Fibroblast of lung (primary cell): Measurements from ENCODE around the gene SMG6. TPM values are rescaled to one million over a fixed set of nuclear protein-coding genes. Genes with fewer than 3 reads are reported as not detected.

Source experiments
- DNase-seq, 2 donors: peaks; one replicate each; pipeline versions ENCODE4 v3.0.0 to v3.0.0-alpha.2; 2010; ENCODE audit warnings: low read depth in 2 of 2
- H2AFZ ChIP-seq: 2 replicates; pipeline ENCODE4 v1.5.1; 2012; ENCODE audit warnings: low read length, control low read depth, inconsistent platforms
- H3K27ac ChIP-seq: 2 replicates; pipeline ENCODE4 v1.5.1; 2011; ENCODE audit warnings: low read length, control low read depth; ENCODE audit not compliant: insufficient read depth
- H3K27me3 ChIP-seq: 2 replicates; pipeline ENCODE4 v1.5.1; 2011; ENCODE audit warnings: mild to moderate bottlenecking, low read length; ENCODE audit not compliant: control insufficient read depth, insufficient read depth
- H3K36me3 ChIP-seq: 2 replicates; pipeline ENCODE4 v1.5.1; 2011; ENCODE audit warnings: low read length; ENCODE audit not compliant: control insufficient read depth, insufficient read depth
- H3K4me1 ChIP-seq: 2 replicates; pipeline ENCODE4 v1.5.1; 2011; ENCODE audit warnings: low read length; ENCODE audit not compliant: control insufficient read depth, insufficient read depth; ENCODE audit errors: extremely low read depth
- H3K4me2 ChIP-seq: 2 replicates; pipeline ENCODE4 v1.5.1; 2011; ENCODE audit warnings: low read length, control low read depth; ENCODE audit not compliant: insufficient read depth; ENCODE audit errors: extremely low read depth
- H3K4me3 ChIP-seq, 4 experiments: fragments of 200-600 bp in 1 of 4; sonication (generic) in 1 of 4; replicated peaks in 1 of 4; 2 replicates each; pipeline ENCODE4 v1.5.1; 2011 to 2016; ENCODE audit warnings: low read length in 4 of 4, low read depth in 3 of 4, mild to moderate bottlenecking in 3 of 4, control low read depth in 2 of 4, inconsistent platforms in 1 of 4, mixed read lengths in 1 of 4; ENCODE audit not compliant: insufficient read depth in 1 of 4; ENCODE audit errors: control extremely low read depth in 1 of 4
- H3K79me2 ChIP-seq: 2 replicates; pipeline ENCODE4 v1.5.1; 2012; ENCODE audit warnings: mild to moderate bottlenecking, low read length, inconsistent platforms; ENCODE audit not compliant: control insufficient read depth, insufficient read depth
- H3K9ac ChIP-seq: 2 replicates; pipeline ENCODE4 v1.5.1; 2011; ENCODE audit warnings: mild to moderate bottlenecking, low read length, control low read depth; ENCODE audit not compliant: insufficient read depth
- H3K9me3 ChIP-seq: 2 replicates; pipeline ENCODE4 v1.5.1; 2012; ENCODE audit warnings: low read depth, low read length; ENCODE audit not compliant: control insufficient read depth, insufficient read depth
- H4K20me1 ChIP-seq: 2 replicates; pipeline ENCODE4 v1.5.1; 2011; ENCODE audit warnings: low read length; ENCODE audit not compliant: control insufficient read depth, insufficient read depth; ENCODE audit errors: extremely low read depth
- EZH2 ChIP-seq: IDR thresholded peaks from 2 replicates; pipeline ENCODE4 v1.5.1; 2012; ENCODE audit warnings: low read length, control low read depth, mild to moderate bottlenecking; ENCODE audit errors: missing control alignments
- polyA plus RNA-seq, 2 donors: library from polyadenylated mRNA; depleted of rRNA in 1 of 2; stranded (reverse) in 1 of 2; unstranded in 1 of 2; fragments of >200 nt; gene quantifications; 2 replicates each; pipeline ENCODE4 v1.2.1, GENCODE V29; 2011 to 2012; ENCODE audit warnings: missing spikeins in 1 of 2
- total RNA-seq: library from RNA; depleted of rRNA; stranded (reverse); fragments of >200 nt; gene quantifications from 2 replicates; pipeline ENCODE4 v1.2.1, GENCODE V29; 2014
- TF ChIP-seq, protein P1 (sequence below), 2 donors: IDR thresholded peaks in 1 of 2; conservative IDR thresholded peaks in 1 of 2; 1 replicate in 1 of 2; 2 replicates in 1 of 2; pipeline ENCODE4 v1.5.1; 2011 to 2012; ENCODE audit warnings: low read length in 2 of 2, control low read depth in 1 of 2, inconsistent platforms in 1 of 2, low read depth in 1 of 2, mild to moderate bottlenecking in 1 of 2

Gene SMG6
- total and polyA plus RNA-seq, 2 donors (not counting 1 experiment from before 2014, with no cell fraction given), result 14.7 to 29.9 TPM

GRCh38 chr17:2302778-2303203 is 794 bp downstream of the SMG6 start:
- H3K9me3 ChIP-seq, result no peaks in the 10 kb centered on the region
- peak overlapping the region; percentile 83 for H3K27ac ChIP-seq
- H3K4me1 ChIP-seq, result no peaks in the 10 kb centered on the region
- peak overlapping the region; percentile 76 to 98 (median 94) for H3K4me3 ChIP-seq
- H3K36me3 ChIP-seq, result peaks cover 7% of the 10 kb centered on the region
- no peak for DNase-seq
- peak overlapping the region; percentile 76 for H2AFZ ChIP-seq
- H3K27me3 ChIP-seq, result no peaks in the 10 kb centered on the region
- peaks cover 33% of the 10 kb centered on the region for H3K79me2 ChIP-seq
- no peaks in the 10 kb centered on the region for H4K20me1 ChIP-seq
- H3K9ac ChIP-seq, result peak overlapping the region; percentile 92
- H3K4me2 ChIP-seq, result peak overlapping the region; percentile 81
- TF ChIP-seq, protein P1, sequence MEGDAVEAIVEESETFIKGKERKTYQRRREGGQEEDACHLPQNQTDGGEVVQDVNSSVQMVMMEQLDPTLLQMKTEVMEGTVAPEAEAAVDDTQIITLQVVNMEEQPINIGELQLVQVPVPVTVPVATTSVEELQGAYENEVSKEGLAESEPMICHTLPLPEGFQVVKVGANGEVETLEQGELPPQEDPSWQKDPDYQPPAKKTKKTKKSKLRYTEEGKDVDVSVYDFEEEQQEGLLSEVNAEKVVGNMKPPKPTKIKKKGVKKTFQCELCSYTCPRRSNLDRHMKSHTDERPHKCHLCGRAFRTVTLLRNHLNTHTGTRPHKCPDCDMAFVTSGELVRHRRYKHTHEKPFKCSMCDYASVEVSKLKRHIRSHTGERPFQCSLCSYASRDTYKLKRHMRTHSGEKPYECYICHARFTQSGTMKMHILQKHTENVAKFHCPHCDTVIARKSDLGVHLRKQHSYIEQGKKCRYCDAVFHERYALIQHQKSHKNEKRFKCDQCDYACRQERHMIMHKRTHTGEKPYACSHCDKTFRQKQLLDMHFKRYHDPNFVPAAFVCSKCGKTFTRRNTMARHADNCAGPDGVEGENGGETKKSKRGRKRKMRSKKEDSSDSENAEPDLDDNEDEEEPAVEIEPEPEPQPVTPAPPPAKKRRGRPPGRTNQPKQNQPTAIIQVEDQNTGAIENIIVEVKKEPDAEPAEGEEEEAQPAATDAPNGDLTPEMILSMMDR (conservative IDR thresholded peaks at IDR 0.05 in 1 of 2, IDR thresholded peaks at IDR 0.05 in 1 of 2; ENCODE audit: low read depth in 1 of 2, low read length in 2 of 2), result no peak
- no peak for TF ChIP-seq EZH2

GRCh38 chr17:2299756-2300155 is 3.8 kb downstream of the SMG6 start:
- Histone ChIP-seq H2AFZ (no peak overlapping the region), H3K79me2 (peaks cover 31% of the 10 kb centered on the region)

DNA sequence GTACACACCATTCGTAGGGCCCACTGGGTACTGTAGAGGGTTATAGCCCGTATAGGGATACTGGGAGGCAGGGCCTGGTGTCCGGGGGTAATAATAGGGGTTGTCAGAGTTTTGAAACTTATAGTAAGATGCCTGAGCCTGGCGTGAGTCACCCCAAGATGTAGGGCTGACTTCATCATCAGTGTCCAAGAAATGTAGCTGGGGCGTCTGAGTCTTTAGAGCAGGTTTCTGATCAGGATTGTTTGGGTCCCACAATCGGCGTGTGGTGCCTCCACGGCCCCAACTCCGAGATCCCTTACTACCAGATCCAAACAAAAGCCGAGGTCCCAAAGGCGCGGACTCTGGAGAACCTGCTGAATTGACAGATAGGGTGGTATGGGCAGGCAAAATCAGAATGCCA is 4.4 kb downstream of the SMG6 start:
- no peaks in the 10 kb centered on the region for H3K4me1 ChIP-seq
- no peaks in the 10 kb centered on the region for H3K9me3 ChIP-seq
- H3K9ac ChIP-seq, result no peak overlapping the region
- H3K27me3 ChIP-seq, result no peaks in the 10 kb centered on the region
- H2AFZ ChIP-seq, result no peak overlapping the region
- peaks cover 31% of the 10 kb centered on the region for H3K79me2 ChIP-seq
- H3K36me3 ChIP-seq, result peaks cover 5% of the 10 kb centered on the region
- no peak overlapping the region for H3K4me2 ChIP-seq
- DNase-seq, result no peak
- no peaks in the 10 kb centered on the region for H4K20me1 ChIP-seq
- H3K4me3 ChIP-seq, result no peak overlapping the region
- TF ChIP-seq EZH2, result no peak
- TF ChIP-seq, protein P1 (conservative IDR thresholded peaks at IDR 0.05 in 1 of 2, IDR thresholded peaks at IDR 0.05 in 1 of 2; ENCODE audit: low read depth in 1 of 2, low read length in 2 of 2), result no peak
- H3K27ac ChIP-seq, result no peak overlapping the region

More at GRCh38 chr17:2299756-2300155, 3.8 kb downstream of the SMG6 start:
- no peak for DNase-seq
- no peaks in the 10 kb centered on the region for H3K4me1 ChIP-seq
- no peaks in the 10 kb centered on the region for H3K27me3 ChIP-seq
- H3K4me3 ChIP-seq, result no peak overlapping the region
- no peaks in the 10 kb centered on the region for H4K20me1 ChIP-seq
- H3K36me3 ChIP-seq, result peaks cover 5% of the 10 kb centered on the region
- TF ChIP-seq, protein P1 (conservative IDR thresholded peaks at IDR 0.05 in 1 of 2, IDR thresholded peaks at IDR 0.05 in 1 of 2; ENCODE audit: low read depth in 1 of 2, low read length in 2 of 2), result no peak
- TF ChIP-seq EZH2, result no peak
- H3K9me3 ChIP-seq, result no peaks in the 10 kb centered on the region
- H3K9ac ChIP-seq, result no peak overlapping the region
- H3K4me2 ChIP-seq, result no peak overlapping the region
- H3K27ac ChIP-seq, result no peak overlapping the region
